Measurements from ENCODE around the gene C5orf22. TPM values are rescaled to one million over a fixed set of nuclear protein-coding genes. Genes with fewer than 3 reads are reported as not detected.
"Not testable (repeated sequence)": the region's sequence is repeated elsewhere in the genome, so short reads cannot be mapped to it uniquely, and the experiment has no call there.

The C5orf22 gene
- total RNA-seq, 1 donor from 2014 or later, result 22.9 TPM

- Mint-ChIP-seq H3K4me3 (no peak overlapping the region), H3K27ac (no peak overlapping the region), H3K36me3 (peaks cover 35% of the 10 kb centered on the region), H3K9me3 (peaks cover 4% of the 10 kb centered on the region), H3K27me3 (ENCODE audit: low read depth) (no peaks in the 10 kb centered on the region), H3K4me1 (no peaks in the 10 kb centered on the region)
- TF ChIP-seq, protein P1, sequence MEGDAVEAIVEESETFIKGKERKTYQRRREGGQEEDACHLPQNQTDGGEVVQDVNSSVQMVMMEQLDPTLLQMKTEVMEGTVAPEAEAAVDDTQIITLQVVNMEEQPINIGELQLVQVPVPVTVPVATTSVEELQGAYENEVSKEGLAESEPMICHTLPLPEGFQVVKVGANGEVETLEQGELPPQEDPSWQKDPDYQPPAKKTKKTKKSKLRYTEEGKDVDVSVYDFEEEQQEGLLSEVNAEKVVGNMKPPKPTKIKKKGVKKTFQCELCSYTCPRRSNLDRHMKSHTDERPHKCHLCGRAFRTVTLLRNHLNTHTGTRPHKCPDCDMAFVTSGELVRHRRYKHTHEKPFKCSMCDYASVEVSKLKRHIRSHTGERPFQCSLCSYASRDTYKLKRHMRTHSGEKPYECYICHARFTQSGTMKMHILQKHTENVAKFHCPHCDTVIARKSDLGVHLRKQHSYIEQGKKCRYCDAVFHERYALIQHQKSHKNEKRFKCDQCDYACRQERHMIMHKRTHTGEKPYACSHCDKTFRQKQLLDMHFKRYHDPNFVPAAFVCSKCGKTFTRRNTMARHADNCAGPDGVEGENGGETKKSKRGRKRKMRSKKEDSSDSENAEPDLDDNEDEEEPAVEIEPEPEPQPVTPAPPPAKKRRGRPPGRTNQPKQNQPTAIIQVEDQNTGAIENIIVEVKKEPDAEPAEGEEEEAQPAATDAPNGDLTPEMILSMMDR (IDR thresholded peaks at IDR 0.05; ENCODE audit: unreplicated experiment), result no peak
- DNase-seq (ENCODE audit: low spot score in 2 of 2, unreplicated experiment in 2 of 2), result no peak
These were observed 21.8 kb downstream of the C5orf22 start for GRCh38 chr5:31553863-31554262.

- Mint-ChIP-seq H3K4me1 (no peaks in the 10 kb centered on the region), H3K4me3 (no peak overlapping the region), H3K9me3 (peaks cover 4% of the 10 kb centered on the region), H3K27ac (no peak overlapping the region), H3K36me3 (peaks cover 35% of the 10 kb centered on the region), H3K27me3 (ENCODE audit: low read depth) (no peaks in the 10 kb centered on the region)
- TF ChIP-seq, protein P1 (IDR thresholded peaks at IDR 0.05; ENCODE audit: unreplicated experiment), result no peak
- DNase-seq (ENCODE audit: low spot score in 2 of 2, unreplicated experiment in 2 of 2), result no peak
These were observed 22.5 kb downstream of the C5orf22 start for GRCh38 chr5:31554552-31554951.

GRCh38 chr5:31556461-31556860, 24.4 kb downstream of the C5orf22 start:
- Mint-ChIP-seq H3K4me3 (no peak overlapping the region), H3K27ac (no peak overlapping the region), H3K27me3 (ENCODE audit: low read depth) (no peaks in the 10 kb centered on the region), H3K4me1 (no peaks in the 10 kb centered on the region), H3K36me3 (peaks cover 31% of the 10 kb centered on the region), H3K9me3 (peaks cover 4% of the 10 kb centered on the region)
- DNase-seq (ENCODE audit: low spot score in 2 of 2, unreplicated experiment in 2 of 2), result no peak
- TF ChIP-seq, protein P1 (IDR thresholded peaks at IDR 0.05; ENCODE audit: unreplicated experiment), result no peak

GRCh38 chr5:31559942-31560341, 27.8 kb downstream of the C5orf22 start:
- TF ChIP-seq, protein P1 (IDR thresholded peaks at IDR 0.05; ENCODE audit: unreplicated experiment), result no peak
- DNase-seq (ENCODE audit: low spot score in 2 of 2, unreplicated experiment in 2 of 2), result no peak
- no peaks in the 10 kb centered on the region for H3K4me1 Mint-ChIP-seq
- H3K9me3 Mint-ChIP-seq, result peaks cover 10% of the 10 kb centered on the region
- H3K27me3 Mint-ChIP-seq (ENCODE audit: low read depth), result no peaks in the 10 kb centered on the region
- H3K27ac Mint-ChIP-seq, result no peak overlapping the region
- peaks cover 9% of the 10 kb centered on the region for H3K36me3 Mint-ChIP-seq
- no peak overlapping the region for H3K4me3 Mint-ChIP-seq

DNA sequence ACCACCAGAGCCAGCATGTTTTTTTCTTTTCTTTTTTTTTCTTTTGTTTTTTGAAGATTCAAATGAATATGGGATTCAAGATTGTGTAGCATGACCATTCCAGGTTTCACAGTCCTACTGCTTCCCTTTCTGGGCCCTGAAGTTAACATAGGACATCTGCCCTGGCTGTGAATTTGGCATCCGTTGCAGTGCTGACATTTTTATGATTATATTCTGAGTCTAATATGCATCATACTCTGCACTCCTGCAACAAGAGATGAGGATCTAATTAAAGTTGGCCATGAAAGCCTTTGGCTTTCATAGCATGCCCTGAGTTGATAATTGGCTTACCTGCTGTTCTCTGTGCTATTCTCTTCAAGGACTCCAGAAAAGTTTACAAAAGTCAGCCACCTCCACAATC, 29.8 kb downstream of the C5orf22 start:
- TF ChIP-seq, protein P1 (IDR thresholded peaks at IDR 0.05; ENCODE audit: unreplicated experiment), result no peak
- no peak overlapping the region for H3K27ac Mint-ChIP-seq
- no peak overlapping the region for H3K4me3 Mint-ChIP-seq
- no peaks in the 10 kb centered on the region for H3K4me1 Mint-ChIP-seq
- no peaks in the 10 kb centered on the region for H3K27me3 Mint-ChIP-seq (ENCODE audit: low read depth)
- peaks cover 5% of the 10 kb centered on the region for H3K36me3 Mint-ChIP-seq
- H3K9me3 Mint-ChIP-seq, result peaks cover 19% of the 10 kb centered on the region
- DNase-seq (ENCODE audit: low spot score in 2 of 2, unreplicated experiment in 2 of 2), result no peak

DNA sequence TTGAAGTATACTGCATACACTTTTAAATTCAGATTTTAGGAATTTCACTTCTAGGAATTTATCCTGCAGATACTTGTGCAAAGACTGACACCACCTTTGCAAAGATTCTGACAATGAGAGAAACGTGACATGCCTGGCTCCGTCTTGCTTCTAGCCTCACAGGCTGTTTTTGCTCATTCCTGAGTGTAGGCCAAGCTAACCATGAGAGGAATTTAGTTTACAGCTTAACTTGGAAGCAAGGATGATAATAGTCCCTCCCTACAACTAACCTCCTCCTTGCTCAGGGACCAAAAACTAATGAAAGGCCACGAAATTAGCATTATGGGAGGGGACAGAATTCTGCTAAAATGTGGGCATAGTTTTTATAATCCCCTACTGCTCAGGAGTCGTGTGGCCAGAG, 31.1 kb downstream of the C5orf22 start:
- Mint-ChIP-seq H3K27me3 (ENCODE audit: low read depth) (no peaks in the 10 kb centered on the region), H3K36me3 (peaks cover 5% of the 10 kb centered on the region), H3K4me1 (no peaks in the 10 kb centered on the region), H3K4me3 (no peak overlapping the region), H3K9me3 (peaks cover 19% of the 10 kb centered on the region), H3K27ac (no peak overlapping the region)
- DNase-seq (ENCODE audit: low spot score in 2 of 2, unreplicated experiment in 2 of 2), result no peak
- TF ChIP-seq, protein P1 (IDR thresholded peaks at IDR 0.05; ENCODE audit: unreplicated experiment), result no peak

DNA sequence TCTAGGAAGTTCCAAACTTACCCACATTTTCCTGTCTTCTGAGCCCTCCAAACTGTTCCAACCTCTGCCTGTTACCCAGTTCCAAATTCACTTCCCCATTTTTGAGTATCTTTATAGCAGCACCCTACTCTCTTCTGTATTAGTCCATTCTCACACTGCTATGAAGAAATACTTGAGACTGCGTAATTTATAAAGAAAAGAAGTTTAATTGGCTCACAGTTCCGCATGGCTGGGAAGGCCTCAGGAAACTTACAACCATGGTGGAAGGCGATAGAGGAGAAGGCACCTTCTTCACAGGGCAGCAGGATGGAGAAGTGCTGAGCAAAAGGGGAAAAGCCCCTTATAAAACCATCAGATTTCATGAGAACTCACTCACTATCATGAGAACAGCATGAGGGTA, 34.3 kb downstream of the C5orf22 start:
- H3K4me1 Mint-ChIP-seq; DNase-seq (ENCODE audit: low spot score in 2 of 2, unreplicated experiment in 2 of 2); H3K27me3 Mint-ChIP-seq (ENCODE audit: low read depth); H3K36me3 Mint-ChIP-seq; H3K27ac Mint-ChIP-seq; H3K4me3 Mint-ChIP-seq: not testable (repeated sequence)
- peaks cover 19% of the 10 kb centered on the region for H3K9me3 Mint-ChIP-seq
